VCaP (cell line): ENCODE data around the gene MAP3K9.

ENCODE experiments used
- H3K27ac ChIP-seq: fragments of 450-650 bp; 2 replicates; pipeline ENCODE4 v1.5.1; 2017
- CTCF ChIP-seq: fragments of 450-650 bp; conservative IDR thresholded peaks from 2 replicates; pipeline ENCODE4 v1.5.1; 2017; ENCODE audit warnings: mild to moderate bottlenecking, moderate library complexity

MAP3K9 gene

GRCh38 chr14:70721542-70721941 is 87.8 kb downstream of the MAP3K9 start:
- TF ChIP-seq CTCF, result no peak
- no peak overlapping the region for H3K27ac ChIP-seq

- TF ChIP-seq CTCF, result no peak
- H3K27ac ChIP-seq, result no peak overlapping the region
These were observed 90.8 kb downstream of the MAP3K9 start for GRCh38 chr14:70718383-70719118.

- H3K27ac ChIP-seq, result no peak overlapping the region
- no peak for TF ChIP-seq CTCF
These were observed 92.4 kb downstream of the MAP3K9 start for GRCh38 chr14:70716958-70717357.

GRCh38 chr14:70716483-70716882 is 92.8 kb downstream of the MAP3K9 start:
- TF ChIP-seq CTCF, result no peak
- H3K27ac ChIP-seq, result no peak overlapping the region

- peak; percentile 80 for TF ChIP-seq CTCF
- no peak overlapping the region for H3K27ac ChIP-seq
These were observed 95.2 kb downstream of the MAP3K9 start for GRCh38 chr14:70714055-70714550.

- no peak for TF ChIP-seq CTCF
- H3K27ac ChIP-seq, result no peak overlapping the region
These were observed 95.8 kb downstream of the MAP3K9 start for GRCh38 chr14:70713511-70713916.

GRCh38 chr14:70713096-70713495 is 96.2 kb downstream of the MAP3K9 start:
- no peak for TF ChIP-seq CTCF
- H3K27ac ChIP-seq, result no peak overlapping the region
